ENCODE results near the gene CNMD.
A peak's percentile ranks its signal among the peaks of the same experiment; 100 is the strongest.
"Not testable (repeated sequence)": the region's sequence is repeated elsewhere in the genome, so short reads cannot be mapped to it uniquely, and the experiment has no call there.

The CNMD gene

GRCh38 chr13:52711286-52711685 is 28.3 kb downstream of the CNMD start:
- Histone ChIP-seq H3K4me1 (ENCODE audit: control insufficient read depth, insufficient read depth, low read depth, low read length) (no peaks in the 10 kb centered on the region), H2BK12ac (ENCODE audit: low read length in 2 of 2) (no peak overlapping the region), H3K9ac (ENCODE audit: low read length) (no peak overlapping the region), H3K4ac (ENCODE audit: low read depth in 1 of 2, low read length in 2 of 2) (no peak overlapping the region), H2AK5ac (ENCODE audit: low read length, severe bottlenecking) (no peak overlapping the region), H3K14ac (ENCODE audit: low read length in 2 of 2) (no peak overlapping the region), H4K8ac (ENCODE audit: low read length) (no peak overlapping the region), H2BK15ac (ENCODE audit: low read depth, poor library complexity, severe bottlenecking) (no peak overlapping the region), H2BK120ac (ENCODE audit: low read depth, low read length) (no peak overlapping the region), H3K18ac (ENCODE audit: low read depth in 1 of 2, low read length in 2 of 2) (no peak overlapping the region), H3K36me3 (ENCODE audit: control insufficient read depth in 1 of 2, insufficient read depth in 2 of 2, low read depth in 1 of 2, low read length in 2 of 2) (no peaks in the 10 kb centered on the region), H4K91ac (ENCODE audit: low read length) (no peak overlapping the region), H3K23ac (ENCODE audit: low read length in 2 of 2) (peak overlapping the region in 1 of 2 experiments; percentile 9), H3K9me3 (ENCODE audit: control insufficient read depth, low read length) (no peaks in the 10 kb centered on the region), H3K27me3 (ENCODE audit: control insufficient read depth in 1 of 2, insufficient read depth in 1 of 2, low read length in 2 of 2) (no peaks in the 10 kb centered on the region), H3K79me1 (replicated peaks; ENCODE audit: low read length, poor library complexity, severe bottlenecking) (no peaks in the 10 kb centered on the region), H3K4me2 (ENCODE audit: low read length, poor library complexity, severe bottlenecking) (no peak overlapping the region), H3K4me3 (ENCODE audit: insufficient read depth in 1 of 2, low read depth in 1 of 2, low read length in 2 of 2) (no peak overlapping the region), H2BK5ac (ENCODE audit: low read depth, low read length, poor library complexity, severe bottlenecking) (no peak overlapping the region), H2AFZ (ENCODE audit: low read depth, low read length) (no peak overlapping the region), H3K27ac (ENCODE audit: low read length, poor library complexity, severe bottlenecking) (no peak overlapping the region)
- WGBS = 82% methylated on average over 2 of the region's 3 CpGs
- DNase-seq = no peak

GRCh38 chr13:52708266-52708665 is 31.4 kb downstream of the CNMD start:
- H3K4me1 ChIP-seq (ENCODE audit: control insufficient read depth, insufficient read depth, low read depth, low read length); H3K36me3 ChIP-seq (ENCODE audit: control insufficient read depth in 1 of 2, insufficient read depth in 2 of 2, low read depth in 1 of 2, low read length in 2 of 2); H2AK5ac ChIP-seq (ENCODE audit: low read length, severe bottlenecking); H3K18ac ChIP-seq (ENCODE audit: low read depth in 1 of 2, low read length in 2 of 2); H3K4ac ChIP-seq (ENCODE audit: low read depth in 1 of 2, low read length in 2 of 2); H4K8ac ChIP-seq (ENCODE audit: low read length); H2BK120ac ChIP-seq (ENCODE audit: low read depth, low read length); H4K91ac ChIP-seq (ENCODE audit: low read length); H2BK12ac ChIP-seq (ENCODE audit: low read length in 2 of 2); H2AFZ ChIP-seq (ENCODE audit: low read depth, low read length); H3K4me2 ChIP-seq (ENCODE audit: low read length, poor library complexity, severe bottlenecking); DNase-seq; H3K27me3 ChIP-seq (ENCODE audit: control insufficient read depth in 1 of 2, insufficient read depth in 1 of 2, low read length in 2 of 2); H3K4me3 ChIP-seq (ENCODE audit: insufficient read depth in 1 of 2, low read depth in 1 of 2, low read length in 2 of 2); H3K23ac ChIP-seq (ENCODE audit: low read length in 2 of 2); H2BK15ac ChIP-seq (ENCODE audit: low read depth, poor library complexity, severe bottlenecking); H3K79me1 ChIP-seq (replicated peaks; ENCODE audit: low read length, poor library complexity, severe bottlenecking); H3K27ac ChIP-seq (ENCODE audit: low read length, poor library complexity, severe bottlenecking); H3K9me3 ChIP-seq (ENCODE audit: control insufficient read depth, low read length); H3K14ac ChIP-seq (ENCODE audit: low read length in 2 of 2); H2BK5ac ChIP-seq (ENCODE audit: low read depth, low read length, poor library complexity, severe bottlenecking); H3K9ac ChIP-seq (ENCODE audit: low read length): not testable (repeated sequence)
- WGBS = 89% methylated on average over 10 of the region's 12 CpGs

GRCh38 chr13:52707375-52707774 is 32.2 kb downstream of the CNMD start:
- Histone ChIP-seq H2BK120ac (ENCODE audit: low read depth, low read length) (no peak overlapping the region), H3K4me3 (ENCODE audit: insufficient read depth in 1 of 2, low read depth in 1 of 2, low read length in 2 of 2) (no peak overlapping the region), H4K8ac (ENCODE audit: low read length) (no peak overlapping the region), H3K4ac (ENCODE audit: low read depth in 1 of 2, low read length in 2 of 2) (no peak overlapping the region), H3K27ac (ENCODE audit: low read length, poor library complexity, severe bottlenecking) (no peak overlapping the region), H3K79me1 (replicated peaks; ENCODE audit: low read length, poor library complexity, severe bottlenecking) (no peaks in the 10 kb centered on the region), H3K9me3 (ENCODE audit: control insufficient read depth, low read length) (no peaks in the 10 kb centered on the region), H2BK5ac (ENCODE audit: low read depth, low read length, poor library complexity, severe bottlenecking) (no peak overlapping the region), H3K36me3 (ENCODE audit: control insufficient read depth in 1 of 2, insufficient read depth in 2 of 2, low read depth in 1 of 2, low read length in 2 of 2) (peaks cover 0 to 3% of the 10 kb centered on the region in 2 experiments), H3K4me1 (ENCODE audit: control insufficient read depth, insufficient read depth, low read depth, low read length) (no peaks in the 10 kb centered on the region), H3K9ac (ENCODE audit: low read length) (no peak overlapping the region), H2BK15ac (ENCODE audit: low read depth, poor library complexity, severe bottlenecking) (no peak overlapping the region), H2AK5ac (ENCODE audit: low read length, severe bottlenecking) (no peak overlapping the region), H2BK12ac (ENCODE audit: low read length in 2 of 2) (no peak overlapping the region), H2AFZ (ENCODE audit: low read depth, low read length) (no peak overlapping the region), H3K4me2 (ENCODE audit: low read length, poor library complexity, severe bottlenecking) (no peak overlapping the region), H3K14ac (ENCODE audit: low read length in 2 of 2) (no peak overlapping the region), H3K27me3 (ENCODE audit: control insufficient read depth in 1 of 2, insufficient read depth in 1 of 2, low read length in 2 of 2) (no peaks in the 10 kb centered on the region), H3K18ac (ENCODE audit: low read depth in 1 of 2, low read length in 2 of 2) (no peak overlapping the region), H4K91ac (ENCODE audit: low read length) (no peak overlapping the region), H3K23ac (ENCODE audit: low read length in 2 of 2) (no peak overlapping the region)
- WGBS = 100% methylated on average over 1 of the region's 1 CpG
- DNase-seq = no peak

GRCh38 chr13:52706081-52706480 is 33.5 kb downstream of the CNMD start:
- no peak overlapping the region for H3K18ac ChIP-seq (ENCODE audit: low read depth in 1 of 2, low read length in 2 of 2)
- H2BK12ac ChIP-seq (ENCODE audit: low read length in 2 of 2) = no peak overlapping the region
- H3K4me2 ChIP-seq (ENCODE audit: low read length, poor library complexity, severe bottlenecking) = no peak overlapping the region
- H3K79me1 ChIP-seq (replicated peaks; ENCODE audit: low read length, poor library complexity, severe bottlenecking) = no peaks in the 10 kb centered on the region
- H2AK5ac ChIP-seq (ENCODE audit: low read length, severe bottlenecking) = no peak overlapping the region
- no peak overlapping the region for H3K14ac ChIP-seq (ENCODE audit: low read length in 2 of 2)
- peaks cover 0 to 6% of the 10 kb centered on the region in 2 experiments for H3K36me3 ChIP-seq (ENCODE audit: control insufficient read depth in 1 of 2, insufficient read depth in 2 of 2, low read depth in 1 of 2, low read length in 2 of 2)
- no peak for DNase-seq
- no peak overlapping the region for H3K4ac ChIP-seq (ENCODE audit: low read depth in 1 of 2, low read length in 2 of 2)
- H2BK5ac ChIP-seq (ENCODE audit: low read depth, low read length, poor library complexity, severe bottlenecking) = no peak overlapping the region
- no peak overlapping the region for H2AFZ ChIP-seq (ENCODE audit: low read depth, low read length)
- no peaks in the 10 kb centered on the region for H3K4me1 ChIP-seq (ENCODE audit: control insufficient read depth, insufficient read depth, low read depth, low read length)
- no peak overlapping the region for H3K27ac ChIP-seq (ENCODE audit: low read length, poor library complexity, severe bottlenecking)
- H3K4me3 ChIP-seq (ENCODE audit: insufficient read depth in 1 of 2, low read depth in 1 of 2, low read length in 2 of 2) = no peak overlapping the region
- H4K91ac ChIP-seq (ENCODE audit: low read length) = no peak overlapping the region
- H3K9me3 ChIP-seq (ENCODE audit: control insufficient read depth, low read length) = no peaks in the 10 kb centered on the region
- H4K8ac ChIP-seq (ENCODE audit: low read length) = no peak overlapping the region
- no peak overlapping the region for H2BK120ac ChIP-seq (ENCODE audit: low read depth, low read length)
- no peak overlapping the region for H3K23ac ChIP-seq (ENCODE audit: low read length in 2 of 2)
- 86% methylated on average over 1 of the region's 3 CpGs for WGBS
- H2BK15ac ChIP-seq (ENCODE audit: low read depth, poor library complexity, severe bottlenecking) = no peak overlapping the region
- no peaks in the 10 kb centered on the region for H3K27me3 ChIP-seq (ENCODE audit: control insufficient read depth in 1 of 2, insufficient read depth in 1 of 2, low read length in 2 of 2)
- no peak overlapping the region for H3K9ac ChIP-seq (ENCODE audit: low read length)
